PC-9 (cell line): ENCODE data around the gene PXN.

Experiments
- EZH2 ChIP-seq: fragments of 200-600 bp; sonication (generic); IDR thresholded peaks from 2 replicates; pipeline ENCODE4 v1.8.0; 2017; ENCODE audit warnings: antibody characterized with exemption, low read depth
- TF ChIP-seq, protein P1 (sequence below): fragments of 200-600 bp; sonication (generic); conservative IDR thresholded peaks from 2 replicates; pipeline ENCODE4 v1.6.1; 2017; ENCODE audit warnings: mixed run types, antibody characterized with exemption, mild to moderate bottlenecking, moderate library complexity

GRCh38 chr12:120168337-120168736 is 97.2 kb downstream of the PXN start:
- no peak for TF ChIP-seq EZH2
- TF ChIP-seq, protein P1, sequence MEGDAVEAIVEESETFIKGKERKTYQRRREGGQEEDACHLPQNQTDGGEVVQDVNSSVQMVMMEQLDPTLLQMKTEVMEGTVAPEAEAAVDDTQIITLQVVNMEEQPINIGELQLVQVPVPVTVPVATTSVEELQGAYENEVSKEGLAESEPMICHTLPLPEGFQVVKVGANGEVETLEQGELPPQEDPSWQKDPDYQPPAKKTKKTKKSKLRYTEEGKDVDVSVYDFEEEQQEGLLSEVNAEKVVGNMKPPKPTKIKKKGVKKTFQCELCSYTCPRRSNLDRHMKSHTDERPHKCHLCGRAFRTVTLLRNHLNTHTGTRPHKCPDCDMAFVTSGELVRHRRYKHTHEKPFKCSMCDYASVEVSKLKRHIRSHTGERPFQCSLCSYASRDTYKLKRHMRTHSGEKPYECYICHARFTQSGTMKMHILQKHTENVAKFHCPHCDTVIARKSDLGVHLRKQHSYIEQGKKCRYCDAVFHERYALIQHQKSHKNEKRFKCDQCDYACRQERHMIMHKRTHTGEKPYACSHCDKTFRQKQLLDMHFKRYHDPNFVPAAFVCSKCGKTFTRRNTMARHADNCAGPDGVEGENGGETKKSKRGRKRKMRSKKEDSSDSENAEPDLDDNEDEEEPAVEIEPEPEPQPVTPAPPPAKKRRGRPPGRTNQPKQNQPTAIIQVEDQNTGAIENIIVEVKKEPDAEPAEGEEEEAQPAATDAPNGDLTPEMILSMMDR, result no peak
